Measurements from ENCODE around the gene ACVR1B.

Gene ACVR1B

DNA sequence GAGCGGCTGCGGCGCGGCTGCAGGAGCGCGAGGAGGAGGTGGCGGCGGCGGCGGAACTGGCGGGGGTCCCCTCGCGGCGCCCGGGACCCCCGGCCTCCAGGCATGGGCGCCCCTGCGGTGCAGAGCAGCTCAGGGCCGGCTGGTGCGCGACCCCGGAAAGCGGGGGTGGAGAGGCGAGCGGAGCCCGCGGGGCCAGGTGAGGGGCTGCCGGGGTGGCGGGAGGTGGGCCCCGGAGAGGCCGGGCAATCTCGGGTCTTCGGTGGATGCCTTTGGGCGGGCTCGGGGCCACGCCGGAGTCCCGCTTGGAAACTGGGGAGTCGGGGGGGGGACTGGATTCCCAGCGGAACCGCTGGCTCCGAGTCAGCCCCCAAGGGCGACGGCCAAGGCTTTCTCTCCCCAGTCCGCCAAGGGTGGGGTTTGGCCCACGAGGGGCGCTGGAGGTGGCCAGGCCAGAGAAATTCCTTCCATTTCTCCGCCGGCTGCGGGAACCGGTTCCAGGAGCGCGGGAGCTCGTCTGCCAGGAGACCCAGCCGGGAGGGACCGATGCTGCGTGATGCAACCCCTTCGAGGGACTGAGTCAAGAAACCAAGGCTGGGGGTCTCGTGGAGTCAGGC lies 85.9 kb downstream of the ACVR1B start:
- DNase-seq (ENCODE audit: extremely low read depth, low read depth) = no peak
- TF ChIP-seq, protein P1, sequence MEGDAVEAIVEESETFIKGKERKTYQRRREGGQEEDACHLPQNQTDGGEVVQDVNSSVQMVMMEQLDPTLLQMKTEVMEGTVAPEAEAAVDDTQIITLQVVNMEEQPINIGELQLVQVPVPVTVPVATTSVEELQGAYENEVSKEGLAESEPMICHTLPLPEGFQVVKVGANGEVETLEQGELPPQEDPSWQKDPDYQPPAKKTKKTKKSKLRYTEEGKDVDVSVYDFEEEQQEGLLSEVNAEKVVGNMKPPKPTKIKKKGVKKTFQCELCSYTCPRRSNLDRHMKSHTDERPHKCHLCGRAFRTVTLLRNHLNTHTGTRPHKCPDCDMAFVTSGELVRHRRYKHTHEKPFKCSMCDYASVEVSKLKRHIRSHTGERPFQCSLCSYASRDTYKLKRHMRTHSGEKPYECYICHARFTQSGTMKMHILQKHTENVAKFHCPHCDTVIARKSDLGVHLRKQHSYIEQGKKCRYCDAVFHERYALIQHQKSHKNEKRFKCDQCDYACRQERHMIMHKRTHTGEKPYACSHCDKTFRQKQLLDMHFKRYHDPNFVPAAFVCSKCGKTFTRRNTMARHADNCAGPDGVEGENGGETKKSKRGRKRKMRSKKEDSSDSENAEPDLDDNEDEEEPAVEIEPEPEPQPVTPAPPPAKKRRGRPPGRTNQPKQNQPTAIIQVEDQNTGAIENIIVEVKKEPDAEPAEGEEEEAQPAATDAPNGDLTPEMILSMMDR (IDR thresholded peaks at IDR 0.05; ENCODE audit: low read depth, low read length, missing control alignments) = no peak
- peak overlapping the region; percentile 76 for H3K4me3 ChIP-seq (replicated peaks; ENCODE audit: low read depth, low read length)

DNA sequence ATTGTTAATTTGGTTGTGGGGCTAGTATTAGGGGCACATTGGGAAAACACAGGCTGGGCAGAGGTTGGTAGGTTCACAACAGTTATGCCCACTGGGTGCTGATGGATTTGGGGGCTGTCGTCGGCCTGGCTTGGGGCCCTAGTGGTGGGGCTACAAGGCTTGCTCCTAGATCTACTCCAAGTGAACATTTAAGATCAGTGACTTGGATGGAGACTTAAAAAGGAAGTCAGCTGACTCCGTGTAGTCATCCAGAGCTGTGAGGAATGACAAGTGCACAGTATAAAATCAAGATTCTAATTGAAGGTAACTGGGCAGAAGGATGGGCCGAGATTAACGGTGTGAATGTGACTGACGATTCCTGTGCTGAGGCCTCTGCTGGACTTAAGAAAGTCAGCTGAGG lies 86.9 kb downstream of the ACVR1B start:
- DNase-seq (ENCODE audit: extremely low read depth, low read depth) = no peak
- H3K4me3 ChIP-seq (replicated peaks; ENCODE audit: low read depth, low read length) = peak overlapping the region; percentile 76
- TF ChIP-seq, protein P1 (IDR thresholded peaks at IDR 0.05; ENCODE audit: low read depth, low read length, missing control alignments) = no peak

DNA sequence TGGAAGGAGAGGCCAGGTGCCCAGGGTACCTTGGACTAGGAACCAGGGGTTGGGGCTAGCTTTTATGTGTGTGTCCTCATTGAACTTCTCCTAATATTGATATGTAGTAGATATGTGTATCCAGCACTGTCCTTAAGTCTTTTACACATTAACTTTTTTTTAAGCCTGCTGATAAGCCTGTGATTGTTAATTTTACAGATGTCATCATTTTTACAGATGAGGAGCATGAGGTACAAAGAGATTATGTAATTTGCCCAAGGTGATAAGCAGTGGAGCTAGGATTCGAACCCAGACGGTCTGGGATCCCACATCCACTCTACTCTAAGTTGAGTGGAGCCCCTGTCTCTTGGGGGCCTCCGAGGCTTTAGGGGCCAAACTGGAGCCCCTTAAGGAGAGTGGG lies 89.5 kb downstream of the ACVR1B start:
- no peak overlapping the region for H3K4me3 ChIP-seq (replicated peaks; ENCODE audit: low read depth, low read length)
- no peak for DNase-seq (ENCODE audit: extremely low read depth, low read depth)
- TF ChIP-seq, protein P1 (IDR thresholded peaks at IDR 0.05; ENCODE audit: low read depth, low read length, missing control alignments) = no peak

DNA sequence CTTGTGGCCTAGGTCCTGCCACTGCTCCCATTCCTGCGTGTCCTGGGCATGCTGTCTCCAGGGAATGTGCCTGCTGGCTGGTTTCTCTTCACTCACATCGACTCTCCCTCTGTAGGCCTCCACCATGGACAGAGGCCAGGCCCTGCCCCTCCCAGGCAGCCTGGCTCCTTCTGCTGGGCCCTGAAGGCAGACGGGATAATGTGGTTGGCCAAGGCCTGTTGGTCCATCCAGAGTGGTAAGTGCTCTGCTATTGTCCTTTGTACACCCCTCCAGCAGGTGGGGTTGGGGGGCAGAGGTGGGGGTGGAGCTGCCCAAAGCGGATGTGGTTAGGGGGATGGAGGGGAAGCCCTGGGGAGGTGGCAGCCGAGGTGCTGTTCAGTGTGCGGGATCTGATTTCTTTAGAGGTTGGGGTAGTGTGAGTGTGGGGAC lies 90.2 kb downstream of the ACVR1B start:
- H3K4me3 ChIP-seq (replicated peaks; ENCODE audit: low read depth, low read length) = no peak overlapping the region
- TF ChIP-seq, protein P1 (IDR thresholded peaks at IDR 0.05; ENCODE audit: low read depth, low read length, missing control alignments) = no peak
- no peak for DNase-seq (ENCODE audit: extremely low read depth, low read depth)

DNA sequence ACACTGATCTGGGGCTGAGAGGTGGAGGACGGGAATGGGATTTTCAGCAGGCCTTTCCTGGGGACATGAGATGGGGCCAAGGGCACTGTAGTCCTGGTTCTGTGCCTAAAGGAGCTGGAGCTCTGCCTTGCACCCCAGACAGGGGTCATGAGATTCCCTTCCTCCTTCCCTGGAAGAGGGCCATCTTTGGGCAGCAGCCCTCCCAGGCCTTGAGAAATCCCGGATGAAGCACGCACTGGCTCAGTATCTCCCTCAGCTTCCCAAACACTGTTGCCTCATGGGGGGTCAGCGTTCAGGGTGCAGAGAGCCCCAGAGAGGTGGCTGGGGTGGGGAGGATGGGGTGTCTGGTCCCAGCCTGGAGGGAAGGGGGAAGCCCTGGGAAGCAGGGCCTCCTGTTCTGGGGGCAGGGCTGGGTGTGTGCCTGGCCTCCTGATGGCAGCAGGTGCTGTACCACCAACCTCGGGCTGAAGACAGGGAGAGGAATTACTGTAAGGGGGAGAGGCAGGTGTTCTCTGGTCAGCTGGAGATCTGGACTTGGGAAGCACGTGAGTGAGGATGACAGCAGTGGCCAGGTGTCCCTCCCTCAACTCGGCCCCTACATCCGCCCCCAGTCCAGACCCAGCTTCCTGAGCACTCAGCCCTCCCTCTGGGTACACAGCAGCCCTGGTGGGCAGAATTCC lies 91.3 kb downstream of the ACVR1B start:
- no peak overlapping the region for H3K4me3 ChIP-seq (replicated peaks; ENCODE audit: low read depth, low read length)
- TF ChIP-seq, protein P1 (IDR thresholded peaks at IDR 0.05; ENCODE audit: low read depth, low read length, missing control alignments) = no peak
- no peak for DNase-seq (ENCODE audit: extremely low read depth, low read depth)

DNA sequence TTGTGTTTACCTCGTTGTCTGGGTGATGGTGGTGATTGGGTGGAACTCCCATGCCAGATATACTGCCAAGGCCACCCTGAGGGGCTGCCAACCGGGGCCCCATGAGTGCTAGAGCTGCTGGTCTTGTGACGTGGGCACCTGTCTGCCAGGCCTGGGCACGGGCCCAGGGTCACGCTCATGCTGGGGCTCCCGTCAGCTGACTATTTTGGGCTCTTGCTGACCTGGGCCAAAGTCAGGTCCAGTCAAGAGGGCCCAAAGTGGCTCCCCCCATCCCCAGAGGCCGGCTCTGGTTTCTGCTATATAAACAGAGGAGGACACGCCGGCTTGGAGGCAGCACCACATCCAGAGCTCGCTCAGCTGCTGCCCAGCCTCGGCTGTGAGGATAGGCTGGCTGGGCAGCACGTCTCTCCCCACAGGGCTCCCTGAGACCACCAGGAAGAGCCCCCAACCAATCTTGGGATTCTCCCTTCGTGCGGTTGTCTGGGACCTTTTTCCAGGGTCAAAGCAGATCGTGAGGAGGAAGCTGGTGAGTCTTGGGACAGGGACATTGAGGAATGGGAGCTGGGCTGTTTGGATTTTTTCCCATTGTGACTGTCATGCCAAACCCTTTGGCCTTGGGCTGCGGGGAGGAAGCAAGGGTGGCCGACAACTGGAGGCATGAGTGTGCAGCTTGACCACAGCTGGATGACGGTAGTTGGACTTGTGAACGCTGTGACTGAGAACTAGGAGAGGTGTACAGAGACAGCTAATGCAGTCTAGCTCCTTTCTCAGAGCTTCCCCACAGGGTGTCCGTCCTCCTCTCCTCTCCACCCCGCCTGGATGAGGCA lies 92.1 kb downstream of the ACVR1B start:
- H3K4me3 ChIP-seq (replicated peaks; ENCODE audit: low read depth, low read length) = no peak overlapping the region
- TF ChIP-seq, protein P1 (IDR thresholded peaks at IDR 0.05; ENCODE audit: low read depth, low read length, missing control alignments) = no peak
- DNase-seq (ENCODE audit: extremely low read depth, low read depth) = no peak

All from HFF-Myc (cell line).